ENCODE measurements around the gene NLRC3.

- TF ChIP-seq, protein P1, sequence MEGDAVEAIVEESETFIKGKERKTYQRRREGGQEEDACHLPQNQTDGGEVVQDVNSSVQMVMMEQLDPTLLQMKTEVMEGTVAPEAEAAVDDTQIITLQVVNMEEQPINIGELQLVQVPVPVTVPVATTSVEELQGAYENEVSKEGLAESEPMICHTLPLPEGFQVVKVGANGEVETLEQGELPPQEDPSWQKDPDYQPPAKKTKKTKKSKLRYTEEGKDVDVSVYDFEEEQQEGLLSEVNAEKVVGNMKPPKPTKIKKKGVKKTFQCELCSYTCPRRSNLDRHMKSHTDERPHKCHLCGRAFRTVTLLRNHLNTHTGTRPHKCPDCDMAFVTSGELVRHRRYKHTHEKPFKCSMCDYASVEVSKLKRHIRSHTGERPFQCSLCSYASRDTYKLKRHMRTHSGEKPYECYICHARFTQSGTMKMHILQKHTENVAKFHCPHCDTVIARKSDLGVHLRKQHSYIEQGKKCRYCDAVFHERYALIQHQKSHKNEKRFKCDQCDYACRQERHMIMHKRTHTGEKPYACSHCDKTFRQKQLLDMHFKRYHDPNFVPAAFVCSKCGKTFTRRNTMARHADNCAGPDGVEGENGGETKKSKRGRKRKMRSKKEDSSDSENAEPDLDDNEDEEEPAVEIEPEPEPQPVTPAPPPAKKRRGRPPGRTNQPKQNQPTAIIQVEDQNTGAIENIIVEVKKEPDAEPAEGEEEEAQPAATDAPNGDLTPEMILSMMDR (IDR thresholded peaks at IDR 0.05; ENCODE audit: low read depth, low read length, missing input control) = no peak
- TF ChIP-seq RAD21 (IDR thresholded peaks at IDR 0.05) = no peak
- TF ChIP-seq SP1 (IDR thresholded peaks at IDR 0.05) = no peak
- no peak for TF ChIP-seq TAF1 (conservative IDR thresholded peaks at IDR 0.05)
- no peak for TF ChIP-seq MAX (IDR thresholded peaks at IDR 0.05)
Observed at GRCh38 chr16:3518292-3518985, 58.8 kb downstream of the NLRC3 start.
